Activated CD4-positive, alpha-beta T cell treated with anti-CD3 and anti-CD28 coated beads for 36 hours (primary cell): ENCODE measurements around the gene MEN1. TPM values are rescaled to one million over a fixed set of nuclear protein-coding genes. Genes with fewer than 3 reads are reported as not detected.

Source experiments
- ATAC-seq: fragments of 200-7000 bp; cut with Tn5 transposase; one replicate; pipeline ENCODE4 v1.10.0; 2021; ENCODE audit warnings: mild to moderate bottlenecking, moderate library complexity
- CTCF ChIA-PET: fragments of 350-600 bp; sonication (Branson Sonifier 250); formaldehyde crosslinking; loops from one replicate; lab custom pipeline; 2021; ENCODE audit warnings: antibody characterized with exemption; lab: Charles Lee
- POLR2A ChIA-PET: fragments of 350-600 bp; sonication (Branson Sonifier 250); formaldehyde crosslinking; loops from one replicate; lab custom pipeline; 2021; ENCODE audit warnings: antibody characterized with exemption, inconsistent platforms; lab: Charles Lee
- DNase-seq: peaks from one replicate; pipeline ENCODE4 v3.0.0-alpha.2; 2020
- H3K27ac Mint-ChIP-seq: one replicate; pipeline ENCODE4 v1.8.0; 2021; ENCODE audit warnings: mixed read lengths
- H3K27me3 Mint-ChIP-seq: one replicate; pipeline ENCODE4 v1.8.0; 2021; ENCODE audit warnings: mixed read lengths
- H3K36me3 Mint-ChIP-seq: one replicate; pipeline ENCODE4 v1.8.0; 2021; ENCODE audit warnings: low read depth, mixed read lengths
- H3K4me1 Mint-ChIP-seq: one replicate; pipeline ENCODE4 v1.8.0; 2021; ENCODE audit warnings: mixed read lengths
- H3K4me3 Mint-ChIP-seq: one replicate; pipeline ENCODE4 v1.8.0; 2021; ENCODE audit warnings: mild to moderate bottlenecking, moderate library complexity, mixed read lengths
- H3K9me3 Mint-ChIP-seq: one replicate; pipeline ENCODE4 v1.8.0; 2021; ENCODE audit warnings: low read depth, mixed read lengths
- intact Hi-C, 2 experiments: fragments of 100-400 bp; cut with DNase I in 1 of 2; cut with micrococcal nuclease in 1 of 2; formaldehyde crosslinking; loops; one replicate each; pipeline versions ENCODE4 v1.14.2 to v1.15.1; 2022 to 2024; cut with DNase I, micrococcal nuclease
- total RNA-seq, 2 experiments: library from RNA; stranded (reverse); gene quantifications; one replicate each; pipeline ENCODE4 v1.2.3, GENCODE V29; 2021

Gene MEN1
- total RNA-seq, 2 experiments from 2014 or later = 34.8 to 38.5 TPM

DNA sequence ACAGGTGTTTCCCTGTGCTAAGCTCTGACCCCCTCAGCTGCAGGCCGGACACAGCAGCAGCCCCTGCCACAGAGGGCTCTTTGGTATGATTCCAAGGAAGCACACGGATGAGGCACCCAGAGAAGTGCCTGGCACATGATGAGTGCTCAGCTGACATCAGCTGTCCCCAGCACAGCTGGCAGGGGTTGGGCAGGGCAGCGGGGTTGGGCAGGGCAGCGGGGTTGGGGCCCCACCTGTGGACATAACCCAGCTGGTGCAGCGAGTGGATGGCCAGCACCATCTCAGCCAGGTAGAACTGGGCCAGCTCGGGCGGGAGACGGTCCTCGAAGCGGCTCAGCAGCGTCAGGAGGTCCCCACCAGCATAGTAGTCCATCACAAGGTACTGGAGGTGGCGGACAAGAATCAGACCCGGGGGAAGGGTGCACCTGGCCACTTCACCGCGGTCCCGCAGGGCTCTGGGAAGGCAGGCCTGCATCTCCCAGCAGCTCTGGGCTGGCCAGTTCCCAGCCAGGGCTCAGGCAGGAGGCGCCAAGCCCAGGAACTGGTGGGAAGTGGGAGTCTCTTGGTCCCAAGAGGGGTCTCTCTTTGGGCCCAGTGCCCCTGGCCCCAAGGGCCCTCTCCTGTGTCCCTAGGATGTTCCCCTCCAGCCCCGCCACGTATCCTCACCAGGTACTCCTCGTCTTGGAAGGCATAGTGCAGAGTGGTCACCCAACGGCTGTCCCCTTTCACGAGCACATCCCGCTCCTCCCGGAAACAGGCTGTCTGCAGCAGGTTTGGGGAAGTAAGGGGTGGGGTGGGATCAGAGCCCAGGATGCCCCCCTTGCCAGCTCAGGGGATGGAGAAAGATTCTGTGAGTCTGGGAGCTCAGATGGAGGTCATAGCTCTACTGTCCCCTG, 29.8 kb upstream of the MEN1 start:
- H3K4me1 Mint-ChIP-seq = peaks cover 7% of the 10 kb centered on the region
- DNase-seq = no peak
- ChIA-PET CTCF (interaction anchor here (0.6 to 1.7 kb wide), 2 partner anchors 9 to 168 kb away, joined by 3 to 6 read pairs; no protein-coding TSS in a partner anchor), POLR2A (interaction anchor here (0.6 kb wide), 1 partner anchor 202 kb away, joined by 4 read pairs; no protein-coding TSS in a partner anchor)
- no peaks in the 10 kb centered on the region for H3K9me3 Mint-ChIP-seq
- no peaks in the 10 kb centered on the region for H3K27me3 Mint-ChIP-seq
- no peak for ATAC-seq
- intact Hi-C loops = no loop called here
- H3K36me3 Mint-ChIP-seq = no peaks in the 10 kb centered on the region
- H3K4me3 Mint-ChIP-seq = no peak overlapping the region
- no peak overlapping the region for H3K27ac Mint-ChIP-seq

DNA sequence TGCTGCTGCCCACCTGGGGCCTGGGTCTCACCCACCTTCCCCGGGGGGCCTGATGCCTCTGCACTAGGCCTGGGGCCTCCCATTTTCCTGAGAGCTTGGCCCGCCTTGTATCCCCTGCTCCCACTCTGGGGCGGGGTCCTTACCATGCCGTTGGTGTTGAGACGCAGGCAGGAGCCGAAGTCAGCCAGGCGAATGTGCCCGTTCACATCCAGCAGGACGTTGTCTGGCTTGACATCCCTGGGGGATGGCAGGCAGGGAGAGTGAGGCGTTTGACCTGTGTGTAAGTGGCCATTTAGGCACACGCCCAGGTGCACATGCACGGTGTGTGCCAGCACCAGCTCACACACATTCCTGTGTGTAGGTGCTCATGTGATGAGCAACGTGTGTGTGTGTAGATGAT, 29.0 kb upstream of the MEN1 start:
- Mint-ChIP-seq H3K36me3 (no peaks in the 10 kb centered on the region), H3K9me3 (no peaks in the 10 kb centered on the region), H3K4me1 (peaks cover 4% of the 10 kb centered on the region), H3K27me3 (no peaks in the 10 kb centered on the region), H3K27ac (no peak overlapping the region), H3K4me3 (no peak overlapping the region)
- no peak for DNase-seq
- intact Hi-C loops = no loop called here
- ChIA-PET CTCF (interaction anchor here (1.7 kb wide), 1 partner anchor 10 kb away, joined by 6 read pairs; no protein-coding TSS in a partner anchor), POLR2A (no interaction called here)
- ATAC-seq = no peak

DNA sequence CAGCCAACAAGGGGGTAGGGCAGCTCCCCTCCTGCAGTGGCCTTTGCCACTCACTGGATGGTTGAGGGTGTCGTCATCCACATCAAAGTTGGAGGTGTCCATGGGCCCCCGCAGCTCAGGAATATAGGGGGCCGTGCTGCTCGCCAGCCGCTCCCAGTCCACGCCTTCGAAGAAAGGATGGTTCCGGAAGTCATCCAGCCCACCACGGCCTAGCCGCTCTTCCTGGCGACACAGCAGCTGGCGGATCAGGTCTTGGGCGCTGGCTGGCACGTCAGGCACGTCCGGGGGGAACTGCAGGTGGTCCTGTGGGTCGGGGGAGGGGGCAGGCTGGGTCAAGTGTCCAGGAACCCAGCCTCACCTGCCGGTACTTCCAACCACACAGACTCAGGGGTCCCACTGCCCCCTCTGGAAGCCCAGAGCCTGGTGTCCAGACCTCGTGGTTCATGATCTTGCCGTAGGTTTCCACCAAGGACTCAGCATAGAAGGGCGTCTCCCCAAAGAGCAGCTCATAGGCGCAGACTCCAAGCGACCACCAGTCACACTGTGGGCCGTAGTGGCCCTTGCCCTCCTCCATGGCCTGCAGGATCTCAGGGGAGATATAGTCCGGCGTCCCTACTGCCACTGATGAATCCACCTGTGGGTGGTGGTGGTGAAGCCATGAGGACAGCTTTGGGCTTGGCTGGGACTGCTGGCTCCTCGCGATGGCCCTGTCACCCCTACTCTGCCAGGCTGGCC, 28.4 kb upstream of the MEN1 start:
- POLR2A ChIA-PET = no interaction called here
- H3K4me1 Mint-ChIP-seq = peaks cover under 1% of the 10 kb centered on the region

DNA sequence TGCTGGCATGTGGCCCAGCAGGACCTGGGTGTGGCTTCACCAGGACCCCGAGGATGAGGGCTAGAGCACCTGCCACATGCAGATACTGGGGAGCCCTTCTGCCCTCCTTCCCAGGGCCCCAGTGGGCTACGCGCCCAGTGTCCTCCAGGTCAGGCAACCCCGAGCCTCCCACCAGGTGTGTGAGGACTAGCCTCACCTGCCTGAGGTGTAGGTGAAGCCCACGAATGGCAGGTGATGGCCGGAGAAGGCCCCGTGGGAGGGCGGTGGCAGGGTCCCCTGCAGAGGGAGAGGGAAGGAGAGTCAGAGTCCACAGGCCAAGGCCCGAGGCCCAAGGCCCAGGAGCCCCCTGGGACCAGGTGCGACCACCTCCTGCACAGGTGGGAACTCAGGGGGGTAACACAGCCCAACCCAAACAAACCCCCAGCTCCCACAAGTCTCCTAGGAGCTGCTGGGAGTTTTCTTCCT, 27.6 kb upstream of the MEN1 start:
- no peaks in the 10 kb centered on the region for H3K27me3 Mint-ChIP-seq
- no peak overlapping the region for H3K27ac Mint-ChIP-seq
- no peaks in the 10 kb centered on the region for H3K4me1 Mint-ChIP-seq
- ChIA-PET POLR2A (no interaction called here), CTCF (no interaction called here)
- H3K9me3 Mint-ChIP-seq = no peaks in the 10 kb centered on the region
- ATAC-seq = no peak
- no peaks in the 10 kb centered on the region for H3K36me3 Mint-ChIP-seq
- intact Hi-C loops = no loop called here
- DNase-seq = no peak
- no peak overlapping the region for H3K4me3 Mint-ChIP-seq

More for the DNA sequence above, 28.4 kb upstream of the MEN1 start:
- no peak for ATAC-seq
- Mint-ChIP-seq H3K36me3 (no peaks in the 10 kb centered on the region), H3K4me3 (no peak overlapping the region), H3K27ac (no peak overlapping the region), H3K9me3 (no peaks in the 10 kb centered on the region), H3K27me3 (no peaks in the 10 kb centered on the region)
- no peak for DNase-seq
- intact Hi-C loops = no loop called here
- CTCF ChIA-PET = no interaction called here

DNA sequence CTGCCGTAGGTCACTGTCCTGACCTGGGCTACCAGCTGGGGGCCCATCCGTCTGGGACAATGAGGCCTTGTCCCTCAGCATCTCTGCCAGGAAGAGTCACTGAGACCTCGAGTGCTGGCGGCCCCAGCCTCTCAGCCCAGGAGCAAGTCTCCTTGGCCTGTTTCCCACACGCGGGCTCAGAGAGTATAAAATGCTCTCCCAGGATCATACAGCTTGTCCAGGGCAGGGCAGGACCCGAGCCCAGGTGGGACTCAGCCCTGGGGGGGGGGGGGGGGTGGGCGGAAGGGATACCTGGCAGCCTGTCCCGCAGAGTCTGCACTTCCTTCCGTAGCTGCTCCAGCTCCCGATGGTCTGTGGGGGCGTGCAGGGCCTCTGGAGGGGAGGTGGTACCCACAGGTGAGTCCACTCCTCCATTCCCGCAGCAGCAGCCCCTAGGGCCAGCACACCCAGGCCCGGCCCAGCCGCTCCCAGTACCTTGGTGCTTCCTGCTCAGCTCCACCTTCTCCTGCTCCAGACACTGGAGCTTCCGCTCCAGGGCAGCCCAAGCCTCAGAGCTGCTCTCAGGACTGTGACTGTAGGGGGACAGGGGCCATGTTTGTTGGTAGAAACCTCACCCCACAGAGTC, 26.2 kb upstream of the MEN1 start:
- ChIA-PET CTCF (interaction anchor here (1.2 kb wide), 1 partner anchor 9 kb away, joined by 3 read pairs; no protein-coding TSS in a partner anchor), POLR2A (no interaction called here)
- H3K27me3 Mint-ChIP-seq = no peaks in the 10 kb centered on the region
- H3K27ac Mint-ChIP-seq = no peak overlapping the region
- DNase-seq = no peak
- no peaks in the 10 kb centered on the region for H3K36me3 Mint-ChIP-seq
- no peaks in the 10 kb centered on the region for H3K4me1 Mint-ChIP-seq
- no peak overlapping the region for H3K4me3 Mint-ChIP-seq
- intact Hi-C loops = no loop called here
- no peak for ATAC-seq
- H3K9me3 Mint-ChIP-seq = no peaks in the 10 kb centered on the region

DNA sequence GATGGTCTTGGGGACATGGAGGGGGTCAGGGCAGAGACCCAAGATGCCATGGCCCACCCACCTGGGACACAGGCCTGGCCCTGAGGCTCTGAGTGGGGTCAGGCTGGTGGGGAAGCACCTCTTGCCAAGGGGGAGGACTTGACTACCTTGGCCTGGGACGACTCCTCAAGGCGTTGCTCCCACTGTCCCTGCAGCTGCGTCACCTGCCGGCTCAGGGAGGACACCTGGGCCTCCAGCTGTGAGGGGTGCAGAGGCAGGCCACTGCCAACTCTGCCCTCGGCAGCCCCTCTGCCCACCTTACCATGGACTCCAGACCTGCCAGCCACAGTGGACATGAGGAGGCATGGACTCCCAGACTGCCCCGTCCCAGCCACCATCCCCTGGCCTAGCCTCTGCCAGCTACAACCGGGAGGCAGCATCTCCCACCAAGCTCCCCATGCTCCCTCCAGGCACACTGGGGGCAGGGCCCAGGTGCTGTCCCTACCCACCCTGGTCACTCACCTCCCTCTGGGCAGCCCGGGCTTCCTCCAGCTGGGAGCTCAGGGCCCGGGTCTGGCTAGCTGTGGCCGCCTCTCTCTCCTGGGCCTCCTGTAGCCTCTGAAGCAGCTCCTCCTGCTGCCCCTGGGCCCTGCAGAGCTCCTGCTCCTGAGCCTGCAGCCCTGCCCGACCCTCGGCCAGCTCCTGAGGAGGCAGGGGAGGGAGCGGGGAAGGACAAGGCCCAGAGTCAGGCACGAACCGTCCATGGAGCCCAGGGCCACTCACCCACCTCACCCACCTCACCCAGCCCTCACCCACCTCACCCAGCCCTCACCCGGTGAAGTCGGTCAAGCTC, 25.5 kb upstream of the MEN1 start:
- Mint-ChIP-seq H3K9me3 (no peaks in the 10 kb centered on the region), H3K4me1 (no peaks in the 10 kb centered on the region), H3K36me3 (no peaks in the 10 kb centered on the region), H3K4me3 (no peak overlapping the region), H3K27me3 (no peaks in the 10 kb centered on the region), H3K27ac (no peak overlapping the region)
- ATAC-seq (no peak), DNase-seq (no peak)
- ChIA-PET POLR2A (no interaction called here), CTCF (interaction anchor here (0.6 to 1.0 kb wide), 2 partner anchors 8 to 23 kb away, joined by 3 read pairs; no protein-coding TSS in a partner anchor)
- intact Hi-C loops = no loop called here

DNA sequence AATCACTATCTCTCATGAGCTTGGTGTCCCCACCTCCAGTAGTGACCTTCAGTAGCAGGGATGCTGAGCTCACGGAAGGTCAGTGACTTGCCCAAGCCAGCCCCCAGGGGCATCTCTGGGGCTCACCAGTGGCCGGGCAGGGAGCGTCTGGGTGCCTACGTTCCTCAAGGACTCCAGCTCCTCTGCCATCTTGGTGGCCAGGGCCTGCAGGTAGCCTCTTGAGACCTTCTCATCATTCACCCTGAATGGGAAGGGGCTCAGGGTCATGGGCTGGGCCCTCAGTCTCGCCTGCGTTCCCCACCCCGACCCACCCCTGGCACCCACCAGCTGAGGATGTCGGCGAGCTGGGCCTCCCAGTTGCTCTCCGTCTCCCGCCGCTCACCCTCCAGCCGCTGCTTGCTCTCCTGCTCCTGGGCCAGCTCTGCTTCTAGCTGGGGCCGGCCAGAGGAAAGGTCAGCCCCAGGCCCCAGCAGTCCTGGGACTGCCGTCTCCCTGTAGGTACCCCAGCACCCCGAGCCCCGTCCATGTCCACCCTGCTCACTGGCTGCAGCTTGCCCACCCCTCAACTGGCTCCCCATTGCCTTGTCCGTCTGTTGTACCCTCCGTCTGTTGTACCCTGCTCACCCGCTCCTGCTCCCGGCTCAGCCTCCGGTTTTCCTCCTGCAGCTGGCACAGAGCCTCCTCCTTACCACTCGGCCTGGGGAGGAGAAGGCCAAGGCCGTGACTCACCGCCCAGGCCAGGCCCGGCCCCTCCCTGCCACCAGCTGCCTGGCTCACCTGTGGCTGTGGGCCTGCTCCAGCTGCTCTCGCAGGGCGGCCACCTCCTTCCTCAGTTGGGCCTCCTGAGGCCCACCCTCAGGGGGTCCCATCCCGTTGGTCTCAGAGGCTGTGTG, 24.6 kb upstream of the MEN1 start:
- Mint-ChIP-seq H3K4me3 (no peak overlapping the region), H3K36me3 (no peaks in the 10 kb centered on the region), H3K27ac (no peak overlapping the region), H3K4me1 (no peaks in the 10 kb centered on the region), H3K27me3 (no peaks in the 10 kb centered on the region), H3K9me3 (no peaks in the 10 kb centered on the region)
- no peak for DNase-seq
- ATAC-seq = no peak
- POLR2A ChIA-PET = no interaction called here
- CTCF ChIA-PET = interaction anchor here (0.5 to 1.0 kb wide), 4 partner anchors 9 to 117 kb away, joined by 3 to 5 read pairs (median 3); no protein-coding TSS in a partner anchor
- intact Hi-C loops = no loop called here

DNA sequence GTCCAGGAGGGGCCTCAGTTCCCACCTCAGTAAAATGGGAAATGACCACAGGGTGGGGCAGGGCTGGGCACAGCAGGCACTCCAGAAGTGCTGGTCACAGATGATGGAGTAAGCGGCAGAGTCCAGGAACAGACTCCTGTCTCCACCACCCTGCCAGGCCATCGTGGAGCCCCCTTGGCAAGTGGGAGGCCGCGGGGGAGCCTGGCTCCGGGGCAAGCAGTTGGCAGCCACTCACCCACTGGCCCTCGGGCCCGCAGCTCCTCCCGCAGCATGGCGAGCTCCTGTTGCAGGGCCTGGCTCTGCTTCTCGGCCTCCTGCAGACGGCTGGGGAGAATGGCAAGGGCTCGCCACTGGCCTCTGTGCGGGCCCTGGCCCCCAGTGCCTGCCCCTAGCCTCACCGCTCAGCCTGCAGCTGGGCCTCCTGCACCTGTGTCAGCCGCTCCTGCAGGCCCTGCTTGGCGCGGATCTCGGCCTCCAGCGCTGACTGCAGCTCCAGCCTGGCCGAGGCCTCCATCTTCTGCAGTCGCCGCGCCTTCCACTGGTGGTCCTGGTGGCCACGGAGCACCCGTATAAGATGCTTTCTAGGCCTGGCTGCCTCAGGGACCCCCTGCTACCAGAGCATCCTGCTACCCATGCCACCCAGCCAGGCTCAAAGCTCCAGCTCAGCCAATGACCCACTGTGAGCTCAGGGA, 23.8 kb upstream of the MEN1 start:
- no peak overlapping the region for H3K27ac Mint-ChIP-seq

DNA sequence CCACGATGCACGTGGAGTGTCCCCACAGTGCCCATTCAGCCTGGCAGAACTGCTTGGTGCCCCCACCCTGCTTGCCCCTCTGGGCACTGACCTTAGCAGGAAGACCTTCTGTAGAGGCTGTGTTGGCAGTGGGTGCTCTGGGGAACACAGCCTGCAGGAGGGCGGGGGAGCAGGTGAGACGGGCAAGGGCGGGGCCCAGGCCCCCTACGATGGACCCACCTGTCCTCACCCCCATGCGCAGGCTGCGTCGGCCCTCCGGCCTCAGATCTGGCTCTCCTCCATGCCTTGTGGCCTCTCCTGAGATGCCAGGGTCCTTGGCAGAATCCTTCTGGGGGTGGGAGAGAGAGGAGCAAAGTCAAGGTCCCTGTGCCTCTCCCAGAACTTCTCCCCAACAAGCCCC, 23.2 kb upstream of the MEN1 start:
- CTCF ChIA-PET = no interaction called here
- no peaks in the 10 kb centered on the region for H3K27me3 Mint-ChIP-seq
- no peak for ATAC-seq
- H3K4me3 Mint-ChIP-seq = no peak overlapping the region
- no peak overlapping the region for H3K27ac Mint-ChIP-seq
- no peaks in the 10 kb centered on the region for H3K9me3 Mint-ChIP-seq
- intact Hi-C loops = no loop called here
- no peaks in the 10 kb centered on the region for H3K36me3 Mint-ChIP-seq
- POLR2A ChIA-PET = no interaction called here
- H3K4me1 Mint-ChIP-seq = no peaks in the 10 kb centered on the region
- DNase-seq = no peak

More for the DNA sequence above, 23.8 kb upstream of the MEN1 start:
- ChIA-PET POLR2A (no interaction called here), CTCF (interaction anchor here (0.5 kb wide), 1 partner anchor 118 kb away, joined by 3 read pairs; no protein-coding TSS in a partner anchor)
- Mint-ChIP-seq H3K9me3 (no peaks in the 10 kb centered on the region), H3K27me3 (no peaks in the 10 kb centered on the region), H3K4me3 (no peak overlapping the region), H3K4me1 (no peaks in the 10 kb centered on the region), H3K36me3 (no peaks in the 10 kb centered on the region)
- intact Hi-C loops = no loop called here
- no peak for DNase-seq
- ATAC-seq = no peak

DNA sequence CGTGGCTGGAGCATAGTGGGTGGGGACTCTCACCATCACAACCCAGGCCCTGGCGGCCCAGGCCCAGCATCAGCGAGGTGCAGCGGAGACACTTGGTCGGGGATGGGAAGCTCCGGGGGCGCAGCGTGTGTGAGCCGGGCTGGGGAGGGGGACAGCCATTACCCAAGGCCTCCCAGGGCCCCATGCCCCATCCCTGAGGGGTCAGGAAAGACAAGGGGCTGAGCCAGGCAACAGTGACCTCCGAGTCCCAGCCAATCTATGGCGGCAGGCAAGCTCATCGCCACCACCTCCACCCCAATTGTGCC, 22.8 kb upstream of the MEN1 start:
- H3K36me3 Mint-ChIP-seq = no peaks in the 10 kb centered on the region
- H3K4me1 Mint-ChIP-seq = no peaks in the 10 kb centered on the region
- CTCF ChIA-PET = no interaction called here
- ATAC-seq (no peak), DNase-seq (no peak)
- no peaks in the 10 kb centered on the region for H3K9me3 Mint-ChIP-seq
- intact Hi-C loops = no loop called here
- no peak overlapping the region for H3K27ac Mint-ChIP-seq
- no peak overlapping the region for H3K4me3 Mint-ChIP-seq
- POLR2A ChIA-PET = no interaction called here
- no peaks in the 10 kb centered on the region for H3K27me3 Mint-ChIP-seq
